ENCODE data around the gene NCF2. TPM values are rescaled to one million over a fixed set of nuclear protein-coding genes. Genes with fewer than 3 reads are reported as not detected.
A peak's percentile ranks its signal among the peaks of the same experiment; 100 is the strongest.

The NCF2 gene
- polyA plus RNA-seq, 1 experiment, result 0.43 TPM

DNA sequence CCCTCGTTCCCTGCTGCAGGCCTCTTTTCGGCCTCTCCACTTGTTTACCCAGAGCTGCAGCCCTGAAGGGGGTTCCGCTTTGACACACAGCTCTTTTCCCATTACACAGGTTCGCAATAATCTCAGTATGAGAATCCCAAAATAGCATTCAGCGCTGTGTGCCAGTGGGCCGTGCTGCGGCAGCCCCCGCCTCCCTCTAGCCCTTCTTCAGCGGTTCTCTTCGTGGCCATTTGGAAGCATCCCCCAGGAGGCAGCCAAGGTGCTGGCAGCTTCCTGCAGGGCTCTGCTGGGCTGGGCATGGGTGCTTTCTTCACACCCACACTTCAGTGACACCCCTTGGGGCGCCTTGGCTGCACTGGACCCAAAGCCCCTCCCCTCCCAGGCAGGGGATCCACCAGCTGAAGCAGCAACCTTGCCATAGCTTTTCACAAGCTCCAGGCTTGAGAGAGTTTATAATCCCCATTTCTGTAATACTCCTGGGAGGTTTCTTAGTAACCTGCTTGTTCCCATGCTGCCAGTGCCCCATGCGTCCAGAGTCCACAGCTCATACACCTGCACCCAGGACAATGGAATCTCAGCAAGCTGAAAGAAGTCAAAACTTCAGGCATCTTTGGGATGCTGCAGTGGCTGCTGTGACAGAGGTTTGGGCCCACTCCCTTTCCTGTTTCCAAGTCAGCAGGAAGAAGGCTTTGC is 8.1 kb downstream of the NCF2 start:
- ChIA-PET CTCF (no interaction called here), POLR2A (no interaction called here)
- Histone ChIP-seq H3K27me3 (ENCODE audit: control insufficient read depth, insufficient read depth, low read length) (no peaks in the 10 kb centered on the region), H3K27ac (ENCODE audit: low read depth, low read length) (no peak overlapping the region), H3K9me3 (ENCODE audit: control insufficient read depth, insufficient read depth, low read length) (peaks cover 3% of the 10 kb centered on the region; the same call in 1 of the 2 replicates), H3K4me3 (ENCODE audit: low read depth, low read length) (no peak overlapping the region)
- TF ChIP-seq, protein P1, sequence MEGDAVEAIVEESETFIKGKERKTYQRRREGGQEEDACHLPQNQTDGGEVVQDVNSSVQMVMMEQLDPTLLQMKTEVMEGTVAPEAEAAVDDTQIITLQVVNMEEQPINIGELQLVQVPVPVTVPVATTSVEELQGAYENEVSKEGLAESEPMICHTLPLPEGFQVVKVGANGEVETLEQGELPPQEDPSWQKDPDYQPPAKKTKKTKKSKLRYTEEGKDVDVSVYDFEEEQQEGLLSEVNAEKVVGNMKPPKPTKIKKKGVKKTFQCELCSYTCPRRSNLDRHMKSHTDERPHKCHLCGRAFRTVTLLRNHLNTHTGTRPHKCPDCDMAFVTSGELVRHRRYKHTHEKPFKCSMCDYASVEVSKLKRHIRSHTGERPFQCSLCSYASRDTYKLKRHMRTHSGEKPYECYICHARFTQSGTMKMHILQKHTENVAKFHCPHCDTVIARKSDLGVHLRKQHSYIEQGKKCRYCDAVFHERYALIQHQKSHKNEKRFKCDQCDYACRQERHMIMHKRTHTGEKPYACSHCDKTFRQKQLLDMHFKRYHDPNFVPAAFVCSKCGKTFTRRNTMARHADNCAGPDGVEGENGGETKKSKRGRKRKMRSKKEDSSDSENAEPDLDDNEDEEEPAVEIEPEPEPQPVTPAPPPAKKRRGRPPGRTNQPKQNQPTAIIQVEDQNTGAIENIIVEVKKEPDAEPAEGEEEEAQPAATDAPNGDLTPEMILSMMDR (IDR thresholded peaks at IDR 0.05; ENCODE audit: low read depth, low read length), result no peak
- no peak for DNase-seq (ENCODE audit: low read depth, low spot score)

DNA sequence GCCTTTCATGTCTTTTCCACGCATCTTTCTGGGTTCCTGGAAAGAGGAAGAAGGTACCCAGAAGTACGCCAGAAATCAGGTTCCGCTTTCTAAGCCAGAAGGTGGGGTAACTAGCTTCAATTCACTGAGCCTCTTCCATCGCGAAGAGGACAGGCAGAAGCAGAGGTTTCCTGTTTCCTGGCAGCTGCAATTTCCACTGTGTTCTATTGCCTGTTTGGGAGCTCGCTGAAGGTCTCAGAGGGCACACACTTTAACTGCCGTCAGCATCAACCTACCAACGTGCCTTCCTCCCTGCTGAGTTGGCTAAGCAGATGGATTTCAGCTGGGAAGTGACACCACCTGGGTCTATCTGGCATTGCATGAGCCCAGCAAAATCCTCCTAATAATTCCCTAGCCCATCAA is 10.0 kb downstream of the NCF2 start:
- H3K9me3 ChIP-seq (ENCODE audit: control insufficient read depth, insufficient read depth, low read length), result peaks cover 3% of the 10 kb centered on the region; the same call in 1 of the 2 replicates
- H3K27ac ChIP-seq (ENCODE audit: low read depth, low read length), result no peak overlapping the region
- POLR2A ChIA-PET, result no interaction called here
- H3K4me3 ChIP-seq (ENCODE audit: low read depth, low read length), result no peak overlapping the region
- CTCF ChIA-PET, result interaction anchor here (0.7 to 1.2 kb wide), 5 partner anchors 11 to 618 kb away, joined by 3 to 4 read pairs (median 3); no protein-coding TSS in a partner anchor
- H3K27me3 ChIP-seq (ENCODE audit: control insufficient read depth, insufficient read depth, low read length), result peaks cover 3% of the 10 kb centered on the region
- TF ChIP-seq, protein P1 (IDR thresholded peaks at IDR 0.05; ENCODE audit: low read depth, low read length), result peak; percentile 20; the same call in 1 of the 2 replicates
- DNase-seq (ENCODE audit: low read depth, low spot score), result no peak

DNA sequence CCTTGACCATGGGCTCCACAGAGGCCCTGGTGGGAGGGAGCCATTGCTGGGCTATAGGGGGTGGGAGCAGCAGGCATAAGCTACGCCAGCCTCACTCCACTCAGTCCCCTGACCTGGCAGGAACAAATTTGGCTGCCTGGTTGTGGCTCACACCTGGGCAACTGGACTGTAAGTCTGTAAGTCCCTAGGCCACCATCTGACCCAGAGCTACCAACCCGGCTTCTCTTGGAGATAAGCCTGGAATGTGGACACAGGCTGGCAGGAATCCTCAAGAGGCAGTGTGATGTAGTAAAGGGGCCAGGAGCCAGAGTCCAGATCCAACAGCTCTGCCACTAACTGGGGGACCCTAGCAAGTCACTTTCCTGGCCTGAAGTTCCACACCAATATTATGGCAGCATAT is 11.4 kb downstream of the NCF2 start:
- Histone ChIP-seq H3K27ac (ENCODE audit: low read depth, low read length) (no peak overlapping the region), H3K9me3 (ENCODE audit: control insufficient read depth, insufficient read depth, low read length) (peaks cover 3% of the 10 kb centered on the region; the same call in 1 of the 2 replicates), H3K27me3 (ENCODE audit: control insufficient read depth, insufficient read depth, low read length) (peaks cover 3% of the 10 kb centered on the region), H3K4me3 (ENCODE audit: low read depth, low read length) (no peak overlapping the region)
- ChIA-PET CTCF (no interaction called here), POLR2A (no interaction called here)
- TF ChIP-seq, protein P1 (IDR thresholded peaks at IDR 0.05; ENCODE audit: low read depth, low read length), result no peak
- DNase-seq (ENCODE audit: low read depth, low spot score), result no peak

DNA sequence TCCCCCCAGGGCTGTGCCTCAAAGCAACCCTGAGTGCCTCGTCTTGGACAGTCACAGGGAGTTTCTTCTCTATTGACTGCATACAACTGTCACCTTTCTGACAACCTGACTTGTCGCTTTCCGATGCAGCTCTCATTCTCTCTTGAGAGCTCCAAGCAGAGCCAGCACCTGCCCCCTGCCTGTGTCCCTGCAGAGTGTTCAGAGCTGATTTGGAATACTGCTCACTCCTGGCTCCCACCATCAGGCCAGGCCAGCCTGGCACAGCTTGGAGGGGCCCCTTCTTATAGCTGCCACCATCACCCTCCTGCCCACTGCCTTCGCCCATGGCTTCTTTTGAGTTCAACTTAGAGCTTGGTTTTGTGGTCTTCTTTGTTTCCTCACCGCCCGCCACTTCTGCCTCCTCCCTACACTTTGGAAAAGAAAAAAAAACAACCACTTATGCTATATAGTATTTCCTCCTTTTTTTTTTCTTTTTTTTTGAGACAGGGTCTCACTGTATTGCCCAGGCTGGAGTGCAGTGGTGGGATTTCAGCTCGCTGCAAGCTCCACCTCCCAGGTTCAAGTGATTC is 12.3 kb downstream of the NCF2 start:
- CTCF ChIA-PET, result no interaction called here
- no peak overlapping the region for H3K4me3 ChIP-seq (ENCODE audit: low read depth, low read length)
- H3K27ac ChIP-seq (ENCODE audit: low read depth, low read length), result no peak overlapping the region
- POLR2A ChIA-PET, result no interaction called here
- peaks cover 3% of the 10 kb centered on the region for H3K27me3 ChIP-seq (ENCODE audit: control insufficient read depth, insufficient read depth, low read length)
- TF ChIP-seq, protein P1 (IDR thresholded peaks at IDR 0.05; ENCODE audit: low read depth, low read length), result no peak
- peaks cover 3% of the 10 kb centered on the region; the same call in 1 of the 2 replicates for H3K9me3 ChIP-seq (ENCODE audit: control insufficient read depth, insufficient read depth, low read length)
- no peak for DNase-seq (ENCODE audit: low read depth, low spot score)

DNA sequence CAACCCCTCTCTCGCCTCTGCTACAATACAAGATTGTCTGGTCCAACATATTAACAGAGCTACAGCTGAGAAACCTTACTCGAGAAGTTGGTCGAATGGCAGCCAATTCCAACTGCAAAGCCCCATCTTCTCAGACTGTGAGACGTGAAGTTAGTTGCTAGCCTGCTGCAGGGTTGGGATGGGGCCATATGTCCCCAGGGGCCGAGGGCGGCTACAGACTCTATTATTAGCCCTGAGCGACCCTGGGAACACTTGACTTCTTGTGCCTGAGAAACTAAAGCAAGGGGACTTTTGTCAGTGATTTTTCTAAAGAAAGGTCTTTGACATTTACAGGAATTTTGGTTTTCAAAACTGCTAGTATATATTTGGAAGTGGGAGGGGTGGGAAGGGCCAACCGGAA is 13.7 kb downstream of the NCF2 start:
- TF ChIP-seq, protein P1 (IDR thresholded peaks at IDR 0.05; ENCODE audit: low read depth, low read length), result no peak
- Histone ChIP-seq H3K9me3 (ENCODE audit: control insufficient read depth, insufficient read depth, low read length) (no peaks in the 10 kb centered on the region), H3K27ac (ENCODE audit: low read depth, low read length) (no peak overlapping the region), H3K27me3 (ENCODE audit: control insufficient read depth, insufficient read depth, low read length) (peaks cover 3% of the 10 kb centered on the region), H3K4me3 (ENCODE audit: low read depth, low read length) (no peak overlapping the region)
- no peak for DNase-seq (ENCODE audit: low read depth, low spot score)
- ChIA-PET CTCF (no interaction called here), POLR2A (no interaction called here)

Measured in AG04450 (cell line).